OCI-M1 (cell line): ENCODE measurements around the gene PHEX.
A peak's percentile ranks its signal among the peaks of the same experiment; 100 is the strongest.

Experiments
- DNase-seq: peaks from one replicate; lab custom pipeline; 2025; lab: John Stamatoyannopoulos, UW

Gene PHEX

GRCh38 chrX:22148565-22148964 is 116.4 kb downstream of the PHEX start:
- DNase-seq = no peak

- DNase-seq = no peak
Measured at GRCh38 chrX:22150371-22150770, 118.2 kb downstream of the PHEX start.

GRCh38 chrX:22155126-22155525 is 123.0 kb downstream of the PHEX start:
- DNase-seq = no peak

GRCh38 chrX:22159071-22159470 is 126.9 kb downstream of the PHEX start:
- DNase-seq = no peak

GRCh38 chrX:22163326-22163725 is 131.2 kb downstream of the PHEX start:
- no peak for DNase-seq

GRCh38 chrX:22164770-22165388 is 132.8 kb downstream of the PHEX start:
- DNase-seq = no peak

GRCh38 chrX:22165732-22166457 is 133.8 kb downstream of the PHEX start:
- no peak for DNase-seq

GRCh38 chrX:22171287-22172060 is 139.3 kb downstream of the PHEX start:
- no peak for DNase-seq

GRCh38 chrX:22173966-22174365 is 141.8 kb downstream of the PHEX start:
- no peak for DNase-seq

- no peak for DNase-seq
Measured at GRCh38 chrX:22177950-22178515, 145.9 kb downstream of the PHEX start.

GRCh38 chrX:22184096-22184495 is 152.0 kb downstream of the PHEX start:
- DNase-seq = no peak

GRCh38 chrX:22186165-22186564 is 154.0 kb downstream of the PHEX start:
- DNase-seq = no peak

GRCh38 chrX:22192419-22193060 is 160.4 kb downstream of the PHEX start:
- peak; percentile 77 for DNase-seq

- DNase-seq = no peak
Measured at GRCh38 chrX:22193851-22194659, 161.9 kb downstream of the PHEX start.

GRCh38 chrX:22194660-22194945 is 162.5 kb downstream of the PHEX start:
- no peak for DNase-seq

GRCh38 chrX:22196149-22196548 is 164.0 kb downstream of the PHEX start:
- no peak for DNase-seq

GRCh38 chrX:22202251-22202650 is 170.1 kb downstream of the PHEX start:
- DNase-seq = no peak

GRCh38 chrX:22203186-22203585 is 171.1 kb downstream of the PHEX start:
- no peak for DNase-seq

GRCh38 chrX:22206781-22207180 is 174.7 kb downstream of the PHEX start:
- no peak for DNase-seq

- no peak for DNase-seq
Measured at GRCh38 chrX:22220941-22221340, 188.8 kb downstream of the PHEX start.

GRCh38 chrX:22234380-22234779 is 202.3 kb downstream of the PHEX start:
- DNase-seq = no peak

- no peak for DNase-seq
Measured at GRCh38 chrX:22237479-22237878, 205.4 kb downstream of the PHEX start.
